Stimulated activated CD4-positive, alpha-beta T cell treated with anti-CD3 and anti-CD28 coated beads, TNF-alpha, amount 100 ng/mL, for 24 hours (primary cell): Measurements from ENCODE around the gene F12.
A peak's percentile ranks its signal among the peaks of the same experiment; 100 is the strongest.
"Not testable (repeated sequence)": the region's sequence is repeated elsewhere in the genome, so short reads cannot be mapped to it uniquely, and the experiment has no call there.

Experiments used
- DNase-seq, 3 experiments: peaks; one replicate each; pipeline ENCODE4 v3.0.0-alpha.2; 2020; ENCODE audit warnings: low read depth in 3 of 3

The F12 gene

DNA sequence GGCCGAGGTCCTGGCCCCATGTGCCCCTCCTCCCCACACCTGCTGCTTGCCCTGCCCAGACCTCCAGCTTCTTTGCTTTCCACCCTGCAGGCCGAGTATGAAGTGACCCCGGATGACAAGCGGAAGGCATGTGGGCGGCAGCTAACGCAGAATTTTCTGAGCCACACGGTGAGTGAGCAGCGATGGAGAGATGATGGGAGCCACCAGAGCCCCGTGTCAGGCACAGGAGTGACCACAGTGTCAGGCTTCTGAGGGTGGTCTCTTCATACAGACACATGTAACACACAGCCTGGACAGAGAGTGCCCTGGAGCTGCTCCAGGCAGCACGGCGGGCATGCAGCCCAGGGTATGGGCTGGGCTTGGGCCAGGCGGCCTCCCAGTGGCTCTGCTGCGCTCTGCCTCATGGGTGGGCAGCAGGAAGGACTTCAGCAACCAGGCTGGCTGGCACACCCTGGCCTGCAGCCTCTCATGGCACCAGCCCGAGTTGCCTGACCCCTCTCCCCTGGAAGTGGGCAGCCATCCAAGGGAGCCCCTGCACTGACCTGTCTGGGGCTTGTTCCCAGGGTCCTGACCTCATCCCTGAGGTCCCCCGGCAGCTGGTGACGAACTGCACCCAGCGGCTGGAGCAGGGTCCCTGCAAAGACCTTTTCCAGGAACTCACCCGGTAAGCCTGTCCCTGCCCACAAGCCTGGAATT, 22.9 kb upstream of the F12 start:
- peak in 1 of 3 experiments; percentile 67 for DNase-seq

DNA sequence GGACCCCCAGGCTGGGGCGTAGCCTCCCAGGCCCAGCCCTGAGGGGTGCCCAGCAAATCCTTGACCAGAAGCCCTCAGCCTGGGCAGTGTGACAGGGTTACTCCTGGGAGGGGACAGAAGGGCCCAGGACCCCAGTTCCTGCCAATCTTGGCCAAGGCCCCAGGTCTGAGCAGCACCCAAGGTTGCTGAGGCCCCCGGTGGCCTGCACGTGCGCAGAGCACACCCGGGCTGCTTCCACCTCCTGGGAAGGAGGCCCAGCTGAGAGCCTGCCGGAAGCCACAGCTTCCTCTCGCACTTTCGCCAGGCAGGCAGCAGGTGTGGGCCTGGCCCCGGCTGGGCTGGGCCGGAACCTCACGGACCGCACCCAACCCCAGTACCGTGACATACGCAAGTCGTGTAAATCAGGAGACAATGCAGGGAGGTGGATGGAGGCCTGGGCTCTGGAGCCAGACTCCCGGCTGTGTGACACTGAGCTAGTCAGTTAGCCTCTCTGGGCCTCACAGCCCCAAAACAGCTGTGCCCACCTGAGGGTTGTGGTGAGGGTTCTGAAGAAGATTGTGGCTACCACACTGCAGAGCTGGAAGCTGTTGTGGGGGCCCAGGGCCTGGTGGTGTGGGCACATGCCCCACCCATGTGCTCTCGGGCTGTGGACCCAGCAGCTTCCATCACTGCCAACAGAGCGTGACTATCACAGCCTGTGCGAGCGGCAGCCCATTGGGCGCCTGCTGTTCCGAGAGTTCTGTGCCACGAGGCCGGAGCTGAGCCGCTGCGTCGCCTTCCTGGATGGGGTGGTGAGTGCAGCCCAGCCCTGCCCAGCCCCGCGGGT, 22.2 kb upstream of the F12 start:
- peak in 2 of 3 experiments; percentile 56 to 78 for DNase-seq

DNA sequence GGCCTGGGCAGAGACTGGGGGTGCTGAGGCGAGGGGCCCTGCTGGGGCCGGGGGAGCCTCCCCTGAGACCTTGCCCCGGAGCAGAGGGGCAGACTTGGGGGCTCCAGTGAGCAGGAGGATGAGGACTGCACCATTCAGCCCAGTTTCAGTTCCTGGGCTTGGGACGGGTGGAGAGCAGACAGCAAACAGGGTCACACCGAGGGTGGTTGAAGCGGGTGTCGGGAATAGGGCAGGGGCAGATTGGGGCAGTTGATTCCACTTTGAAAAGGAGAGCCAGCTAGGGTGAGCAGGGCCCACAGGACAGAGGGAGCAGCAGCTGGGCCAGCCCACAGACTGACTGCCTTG, 21.6 kb upstream of the F12 start:
- no peak for DNase-seq

DNA sequence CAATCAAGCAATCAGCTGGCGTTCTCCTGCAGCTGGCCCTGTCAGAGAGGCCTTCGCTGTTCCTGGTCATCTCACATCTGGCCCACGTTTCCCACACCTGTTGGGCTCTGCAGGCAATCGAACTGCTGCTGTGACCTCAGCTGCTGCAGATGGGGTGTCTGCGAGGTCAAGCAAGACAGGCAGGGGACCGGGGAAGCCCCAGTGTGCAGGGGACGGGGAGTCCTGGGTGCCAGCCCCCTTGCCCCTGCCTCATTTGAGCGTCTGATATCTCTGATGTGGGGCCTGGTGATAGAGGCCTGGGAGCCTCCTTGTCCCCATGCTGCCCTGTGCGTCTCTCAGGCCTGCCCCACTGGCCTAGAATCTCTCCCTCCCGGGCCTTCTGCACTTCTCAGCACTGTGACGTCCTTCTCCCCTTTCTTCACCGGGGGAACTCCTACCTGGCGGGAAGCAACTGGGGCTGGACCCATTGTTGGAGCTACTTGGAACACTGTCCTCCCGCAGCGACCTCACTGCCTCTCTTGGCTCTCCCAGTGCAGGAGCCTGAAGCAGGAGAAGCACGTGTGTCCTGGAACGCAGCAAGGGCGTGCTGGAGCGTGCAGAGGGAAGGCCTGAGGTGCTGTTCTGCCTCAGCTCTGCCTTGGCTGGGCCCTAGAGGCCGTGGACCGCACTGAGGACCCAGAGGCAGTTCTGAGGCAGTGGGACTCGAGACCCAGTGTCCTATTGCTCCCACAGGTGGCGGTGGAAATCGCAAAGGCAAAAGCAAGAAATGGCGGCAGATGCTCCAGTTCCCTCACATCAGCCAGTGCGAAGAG, 21.0 kb upstream of the F12 start:
- no peak for DNase-seq

DNA sequence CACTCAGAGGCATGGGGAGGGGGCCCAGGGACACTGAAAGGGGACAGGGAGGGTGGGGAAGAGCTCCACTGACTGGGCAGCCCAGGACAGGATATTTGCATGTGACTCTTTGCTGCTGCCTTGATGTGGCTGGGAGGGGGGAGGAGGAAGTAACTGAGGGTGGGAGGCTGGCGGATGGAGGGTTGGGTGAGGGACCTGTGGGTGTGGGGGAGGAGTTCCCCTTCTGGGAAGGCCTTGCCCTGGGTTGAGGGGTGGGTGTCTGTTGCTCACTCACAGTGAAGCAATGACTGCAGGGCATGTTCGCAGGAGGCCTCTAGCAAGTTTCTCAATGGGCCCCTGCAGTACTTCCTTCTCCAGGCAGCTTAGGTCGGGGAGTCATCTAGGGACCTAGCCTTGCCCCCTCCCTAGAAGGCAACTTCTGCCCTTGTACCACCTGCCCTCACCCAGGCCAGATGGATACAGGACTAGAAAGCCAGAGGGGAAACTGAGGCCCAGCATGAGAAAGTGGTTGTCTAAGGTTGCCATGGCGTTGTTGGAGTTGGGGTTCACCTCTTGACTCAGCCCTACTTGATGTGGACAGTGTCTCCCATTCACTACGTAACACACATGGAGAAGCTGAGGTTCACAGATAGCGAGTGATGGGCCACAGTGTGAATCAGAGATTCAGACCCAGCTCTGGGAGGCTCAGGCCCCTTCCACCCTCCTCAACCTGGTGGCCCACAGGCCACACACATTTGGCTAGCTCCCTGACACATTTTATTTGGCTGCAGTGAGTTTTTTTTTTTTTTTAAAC, 20.1 kb upstream of the F12 start:
- DNase-seq = peak; percentile 72 to 91 (median 73)

DNA sequence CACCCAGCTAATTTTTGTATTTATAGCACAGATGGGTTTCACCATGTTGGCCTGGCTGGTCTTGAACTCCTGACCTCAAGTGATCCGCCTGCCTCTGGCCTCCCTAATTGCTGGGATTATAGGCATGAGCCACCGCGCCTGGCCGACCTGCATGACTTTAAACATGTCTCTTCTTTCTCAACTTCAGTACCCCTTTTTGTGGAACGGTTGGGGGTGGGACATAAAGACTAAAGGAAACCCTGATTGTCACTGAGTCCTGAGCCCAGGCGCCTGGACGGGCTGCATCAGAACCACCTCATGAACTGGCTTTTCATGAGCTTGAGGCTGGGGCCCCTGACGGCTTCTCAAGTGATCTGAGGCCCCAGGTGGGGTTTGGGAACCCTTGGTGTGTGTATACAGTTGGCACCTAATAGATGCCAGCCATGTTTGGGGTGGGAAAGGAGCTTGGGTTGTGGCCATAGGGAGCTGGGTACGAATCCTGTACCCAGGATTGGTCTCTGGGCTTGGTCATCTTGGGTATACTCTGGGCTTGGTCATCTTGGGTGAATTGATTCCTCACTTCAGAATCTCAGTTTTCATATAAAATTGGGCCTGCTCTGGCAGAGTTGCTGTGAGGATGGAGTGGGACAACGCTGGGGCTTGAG, 19.3 kb upstream of the F12 start:
- DNase-seq = no peak

DNA sequence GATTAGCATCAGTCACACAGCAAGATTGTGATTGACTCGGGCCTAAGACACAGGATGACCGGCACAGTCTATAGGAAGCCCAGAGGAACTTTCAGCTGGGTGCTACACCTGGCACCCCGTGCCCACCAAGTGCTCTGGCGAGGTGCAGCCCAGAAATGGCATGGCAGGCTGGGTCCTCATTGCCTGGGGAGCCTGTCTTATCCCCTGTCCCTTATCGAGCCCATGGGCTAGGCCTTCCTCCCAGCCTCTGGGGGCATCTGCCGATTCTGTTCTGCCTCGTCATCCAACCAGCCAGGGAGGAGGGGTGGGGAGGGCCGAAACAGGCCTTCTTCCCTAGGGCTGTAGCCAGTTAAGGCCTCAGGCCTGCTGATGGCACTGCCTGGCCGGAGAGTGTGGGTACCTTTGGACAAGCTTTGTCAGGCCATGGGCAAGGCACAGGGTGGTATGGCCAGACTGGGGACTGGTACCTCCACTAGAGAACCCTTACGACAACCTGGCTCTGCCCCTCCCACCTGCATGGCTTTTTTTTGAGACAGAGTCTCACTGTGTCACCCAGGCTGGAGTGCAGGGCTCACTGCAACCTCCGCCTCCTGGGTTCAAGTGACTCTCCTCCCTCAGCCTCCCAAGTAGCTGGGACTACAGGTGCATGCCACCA, 18.7 kb upstream of the F12 start:
- DNase-seq = no peak

DNA sequence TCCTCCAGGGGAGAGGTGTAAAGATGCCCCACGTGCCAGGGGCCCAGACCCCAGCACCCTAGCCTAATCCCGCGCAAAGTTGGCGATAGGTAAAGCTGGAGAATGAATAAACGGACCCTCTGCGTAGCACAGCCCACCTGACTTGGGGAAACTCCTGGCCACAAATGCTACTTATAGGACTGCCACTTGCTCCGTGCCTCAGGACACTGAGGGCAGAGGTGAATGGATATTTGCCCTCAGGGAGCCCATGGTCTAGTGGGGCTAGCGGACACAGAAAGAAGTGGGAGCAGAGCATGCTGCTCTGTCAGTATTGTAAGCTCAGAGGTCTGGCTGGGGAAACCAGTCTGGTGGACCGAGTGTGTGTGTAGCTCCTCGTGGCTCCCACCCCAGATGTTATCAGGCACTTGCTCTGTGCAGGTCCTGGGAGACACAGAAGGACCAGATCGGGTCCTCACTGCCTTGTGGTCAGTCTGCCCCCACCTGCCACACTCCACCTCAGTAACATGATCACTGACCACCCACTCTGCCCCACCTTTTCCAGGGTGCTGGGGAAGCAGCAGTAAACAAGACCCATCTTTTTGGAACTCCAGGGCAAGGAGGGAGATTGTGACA, 18.0 kb upstream of the F12 start:
- no peak for DNase-seq

DNA sequence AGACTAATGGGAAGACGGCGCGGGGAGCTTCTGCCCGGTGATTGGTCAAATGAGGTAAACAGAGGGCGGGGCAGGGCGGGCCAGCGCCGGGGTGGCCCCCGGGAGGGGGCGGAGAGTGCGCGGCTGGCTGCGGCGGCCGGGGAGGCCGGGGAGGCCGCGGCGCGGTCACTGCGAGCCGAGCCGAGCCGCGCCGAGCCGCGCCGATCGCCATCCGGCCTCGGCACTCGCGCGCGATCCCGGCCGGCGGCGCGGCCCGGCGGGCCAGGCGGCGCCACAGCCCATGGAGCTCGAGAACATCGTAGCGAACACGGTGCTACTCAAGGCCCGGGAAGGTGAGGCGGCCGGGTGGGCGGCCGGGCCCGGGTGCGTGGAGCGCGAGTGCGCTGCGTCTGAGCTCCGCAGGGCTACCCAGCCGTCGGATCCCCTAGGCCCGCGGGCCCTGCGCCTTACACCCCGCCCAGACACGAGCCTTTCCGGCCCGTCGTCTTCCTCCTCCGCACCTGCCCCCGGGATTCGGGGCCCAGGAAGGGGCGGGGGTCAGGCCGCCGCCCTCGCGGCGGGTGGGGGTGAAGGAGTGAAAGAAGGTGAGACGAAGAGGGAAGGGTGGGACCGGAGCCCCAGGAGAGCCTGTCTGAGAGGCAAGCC, 17.3 kb upstream of the F12 start, which contains the start of gene GRK6:
TSS of gene GRK6 (plus strand) at position 111 of the 645 bp plus-strand sequence. CDS start at position 281, 170 bp downstream.
- peak in 1 of 3 experiments; percentile 71 for DNase-seq

DNA sequence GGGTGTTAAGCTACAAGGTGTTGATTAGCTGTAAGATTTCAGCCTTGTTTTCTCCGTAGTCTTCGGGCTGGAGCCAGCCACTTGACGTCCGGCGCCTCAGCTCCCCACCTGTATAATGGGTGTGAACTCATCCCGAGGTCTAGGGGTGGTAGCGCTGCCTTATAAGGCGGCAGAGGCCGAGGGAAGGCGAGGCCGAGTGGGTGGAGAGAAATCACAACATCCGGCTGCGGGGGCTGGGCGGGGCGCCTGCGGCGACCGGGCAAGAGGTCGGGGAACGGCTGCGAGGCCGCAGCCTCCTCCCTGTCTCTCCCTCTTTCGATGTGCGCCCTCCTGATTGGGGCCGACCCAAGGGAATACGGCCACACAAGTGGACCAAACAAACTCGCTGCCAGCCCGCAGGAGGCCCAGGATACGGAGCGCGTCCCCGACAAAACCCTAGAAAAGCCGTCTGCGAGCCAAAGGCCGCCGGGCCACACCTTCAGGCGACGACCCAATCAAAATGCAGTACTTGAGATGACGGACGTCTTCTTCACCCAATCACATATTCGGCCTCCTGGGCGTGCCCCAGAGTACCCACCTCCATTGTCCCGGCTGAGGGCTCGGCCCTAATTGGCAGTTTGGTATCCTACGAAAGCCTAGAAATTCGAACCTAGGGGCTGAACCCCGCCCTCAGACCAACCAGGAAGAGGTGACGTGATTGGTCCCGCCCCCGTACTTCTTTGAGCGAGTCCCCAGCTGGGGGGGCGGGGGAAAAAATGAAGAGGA, 16.6 kb upstream of the F12 start:
- peak; percentile 99 to 100 (median 100) for DNase-seq

DNA sequence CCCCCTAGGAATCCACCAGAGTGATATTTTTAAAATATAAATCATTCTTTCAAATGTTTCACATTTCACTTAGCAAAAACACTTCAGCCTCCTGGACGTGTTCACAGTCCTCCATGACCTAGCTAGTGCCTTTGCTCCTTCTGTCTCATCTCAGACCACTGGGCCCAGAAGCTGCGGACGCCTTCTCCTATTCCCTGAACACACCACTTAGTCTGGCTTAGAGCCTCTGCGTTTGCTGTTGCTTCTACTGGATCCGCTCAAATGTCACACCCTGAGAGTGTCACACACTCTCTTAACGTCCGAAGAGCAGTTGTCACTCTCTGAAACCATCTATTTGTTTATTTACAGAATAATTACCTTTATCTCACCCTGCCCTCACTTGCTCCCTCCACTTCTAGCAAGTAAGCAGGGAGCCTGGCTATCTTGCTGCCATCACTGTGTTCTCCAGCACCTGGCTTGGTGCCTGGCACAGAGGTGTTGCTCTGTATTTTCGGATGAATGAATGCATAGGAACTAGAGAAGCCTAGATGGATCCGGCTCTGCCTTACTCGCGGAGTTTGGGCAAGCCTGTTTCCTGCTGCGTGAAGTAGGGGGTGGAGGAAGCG, 15.9 kb upstream of the F12 start:
- no peak for DNase-seq

DNA sequence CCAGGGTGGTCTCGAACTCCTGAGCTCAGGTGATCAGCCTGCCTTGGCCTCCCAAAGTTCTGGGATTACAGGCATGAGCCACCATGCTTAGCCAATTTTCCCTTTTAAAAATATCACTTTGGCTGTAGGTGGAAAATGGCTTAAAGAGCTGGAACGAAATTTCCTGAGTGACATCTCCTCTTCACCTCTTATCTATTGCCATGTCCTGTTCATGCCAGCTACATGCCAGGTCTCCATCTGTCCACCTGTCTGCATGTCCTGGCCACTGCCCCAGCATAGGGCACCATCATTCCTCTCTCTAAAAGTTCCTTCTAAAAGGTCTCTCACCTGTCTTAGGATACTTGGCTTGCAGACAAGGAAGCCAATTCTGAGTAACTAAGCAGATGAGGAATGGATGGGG, 14.3 kb upstream of the F12 start:
- no peak for DNase-seq

DNA sequence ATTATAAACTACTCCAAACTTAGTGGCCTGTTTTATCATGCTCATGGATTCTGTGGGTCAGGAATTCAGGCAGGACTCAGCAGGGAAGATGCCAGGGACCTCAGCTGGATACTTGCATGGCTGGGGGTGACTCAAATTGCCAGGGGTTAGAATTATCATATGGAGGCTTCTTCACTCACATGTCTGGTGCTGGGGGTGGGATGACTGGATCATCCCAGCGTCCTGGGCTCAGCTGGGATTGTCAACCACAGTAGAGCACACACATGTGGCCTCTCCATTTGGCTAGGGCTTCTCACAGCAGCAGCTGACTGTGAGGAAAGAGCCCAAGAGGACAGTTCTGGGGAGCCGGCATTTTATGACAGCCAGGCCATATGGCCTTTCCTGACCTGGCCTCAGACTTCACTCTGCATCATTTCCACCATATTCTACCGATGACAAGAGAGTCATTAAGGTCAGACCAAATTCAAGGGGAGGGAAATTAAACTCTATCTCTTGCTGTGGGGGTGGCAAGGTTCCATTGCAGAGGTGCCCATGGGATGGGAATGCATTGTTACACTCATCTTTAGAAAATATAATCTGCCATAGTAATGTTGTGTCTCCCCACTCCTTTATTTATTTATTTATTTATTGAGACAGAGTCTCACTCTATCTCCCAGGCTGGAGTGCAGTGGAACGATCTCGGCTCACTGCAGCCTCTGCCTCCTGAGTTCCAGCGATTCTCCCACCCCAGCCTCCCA, 11.9 kb upstream of the F12 start:
- no peak for DNase-seq

DNA sequence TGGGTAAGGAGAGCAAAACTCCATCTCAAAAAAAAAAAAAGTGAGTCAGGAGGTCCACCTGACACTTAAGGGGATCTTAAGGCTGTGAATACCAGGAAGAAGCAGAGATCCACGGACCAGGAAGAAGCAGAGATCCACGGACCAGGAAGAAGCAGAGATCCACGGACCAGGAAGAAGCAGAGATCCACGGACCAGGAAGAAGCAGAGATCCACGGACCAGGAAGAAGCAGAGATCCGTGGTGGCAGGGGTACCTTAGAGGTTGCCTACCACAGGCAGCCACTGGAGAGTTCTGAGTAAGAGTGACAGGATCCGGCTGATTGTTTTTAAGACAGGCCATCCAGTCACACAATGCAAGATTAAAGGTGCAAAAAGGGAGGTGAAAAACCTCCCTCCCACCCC, 11.1 kb upstream of the F12 start:
- DNase-seq = not testable (repeated sequence)

DNA sequence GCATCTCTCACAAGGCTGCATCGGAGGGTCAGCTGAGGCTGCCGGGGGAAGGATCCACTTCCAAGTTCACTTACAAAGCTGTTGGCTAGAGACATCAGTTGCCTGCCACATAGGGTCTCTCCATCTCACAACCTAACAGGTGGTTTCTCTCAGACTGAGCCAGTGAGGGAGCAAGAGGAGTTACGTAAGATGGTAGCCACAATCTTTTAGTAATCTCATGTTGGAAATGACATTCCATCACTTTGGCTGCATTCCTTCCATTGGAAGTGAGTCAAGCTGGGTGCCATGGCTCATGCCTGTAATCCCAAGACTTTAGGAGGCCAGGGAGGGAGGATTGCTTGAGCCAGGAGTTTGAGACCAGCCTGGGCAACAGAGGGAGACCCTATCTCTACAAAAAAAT, 9.7 kb upstream of the F12 start:
- DNase-seq = no peak

DNA sequence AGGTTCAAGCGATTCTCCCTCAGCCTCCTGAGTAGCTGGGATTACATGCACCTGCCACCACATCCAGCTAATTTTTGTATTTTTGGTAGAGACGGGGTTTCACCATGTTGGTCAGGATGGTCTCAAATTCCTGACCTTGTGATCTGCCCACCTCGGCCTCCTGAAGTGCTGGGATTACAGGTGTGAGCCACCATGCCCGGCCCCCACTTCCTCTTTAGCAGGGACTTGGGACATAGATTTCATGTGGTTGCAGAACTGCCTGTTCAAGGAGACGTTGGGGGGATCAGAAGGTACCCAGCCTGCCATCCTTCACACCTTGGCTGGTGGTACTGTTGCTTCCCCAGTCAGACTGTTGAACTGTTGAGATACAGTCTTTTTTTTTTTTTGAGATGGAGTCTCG, 7.7 kb upstream of the F12 start:
- DNase-seq = not testable (repeated sequence)

DNA sequence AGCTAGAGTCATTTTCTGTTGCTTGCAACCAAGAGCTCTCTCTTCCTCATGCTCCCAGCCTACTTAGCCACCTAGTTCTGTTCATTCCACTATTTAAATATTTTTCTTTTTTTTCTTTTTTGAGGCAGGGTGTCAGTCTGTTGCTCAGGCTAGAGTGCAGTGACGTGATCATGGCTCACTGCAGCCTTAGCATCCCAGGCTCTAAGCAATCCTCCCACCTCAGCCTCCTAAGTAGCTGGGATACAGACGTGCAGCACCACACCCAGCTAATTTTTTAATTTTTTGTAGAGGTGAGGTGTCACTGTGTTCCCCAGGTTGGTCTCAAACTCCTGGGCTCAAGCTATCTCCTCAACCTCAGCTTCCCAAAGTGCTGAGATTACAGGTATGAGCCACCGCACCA, 5.1 kb upstream of the F12 start:
- DNase-seq = no peak
